Neural progenitor cell (in vitro differentiated cells): Measurements from ENCODE around the gene ZNF677.

Source experiments
- CTCF ChIP-seq: fragments of 200-600 bp; sonication (generic); IDR thresholded peaks from 2 replicates; pipeline ENCODE4 v1.5.1; 2017; ENCODE audit warnings: antibody characterized with exemption, mild to moderate bottlenecking
- EZH2phosphoT487 ChIP-seq: fragments of 200-600 bp; sonication (generic); IDR thresholded peaks from 2 replicates; pipeline ENCODE4 v1.6.1; 2017; ENCODE audit warnings: antibody characterized with exemption

DNA sequence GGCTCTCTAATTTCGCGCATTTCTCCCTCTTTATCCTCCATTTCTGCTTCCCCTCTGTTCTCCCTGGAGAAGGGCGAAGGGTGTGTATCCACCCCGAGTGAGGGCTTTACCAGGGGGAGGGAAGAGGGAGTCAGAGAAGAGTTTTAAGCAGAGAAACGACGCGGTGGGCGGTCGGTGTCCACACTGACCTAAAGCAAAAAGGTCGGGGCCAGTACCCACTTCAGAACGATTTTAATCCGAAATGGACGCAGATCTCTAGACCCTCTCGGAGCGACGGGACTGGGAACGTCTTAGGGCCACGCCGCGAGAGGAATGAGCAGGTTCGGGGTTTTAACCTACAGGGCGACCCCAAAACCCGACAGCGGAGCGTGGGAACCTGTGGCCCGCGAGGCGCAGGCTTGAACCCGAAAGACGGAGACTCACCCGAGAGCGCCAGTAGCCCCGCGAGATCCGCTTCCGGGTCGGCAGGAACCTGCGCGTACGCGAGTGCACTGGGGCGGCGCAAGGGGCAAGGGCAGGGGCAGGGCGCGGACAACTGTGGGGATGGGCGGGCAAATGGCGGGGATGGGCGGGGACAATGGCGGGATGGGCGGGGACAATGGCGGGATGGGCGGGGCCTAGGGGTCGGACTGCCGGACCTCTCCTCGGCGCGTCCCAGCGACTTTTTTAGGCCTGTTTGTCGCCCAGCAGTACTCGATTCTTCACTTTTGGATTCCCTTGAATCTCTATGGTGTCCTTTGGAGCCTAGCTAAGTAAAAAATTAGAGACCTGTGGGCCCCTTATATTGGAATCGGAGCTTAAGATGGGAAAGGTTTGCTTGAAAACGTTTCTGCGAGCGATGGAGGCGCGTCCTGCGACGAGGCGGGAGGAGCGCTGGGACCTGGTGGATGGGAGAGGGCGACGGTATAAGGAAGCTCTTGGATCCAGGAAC lies at the start of gene ZNF677:
- TF ChIP-seq CTCF (no peak), EZH2phosphoT487 (no peak)
